K562 (cell line): ENCODE data around the gene ERAL1. TPM values are rescaled to one million over a fixed set of nuclear protein-coding genes. Genes with fewer than 3 reads are reported as not detected.
A peak's percentile ranks its signal among the peaks of the same experiment; 100 is the strongest.

Source experiments
- CREB1 ChIP-seq, 2 experiments: sonication (generic) in 1 of 2; formaldehyde crosslinking in 1 of 2; IDR thresholded peaks; 2 replicates each; pipeline versions ENCODE4 v1.6.1 to v1.8.0; 2012 to 2022; ENCODE audit warnings: inconsistent platforms in 1 of 2, mild to moderate bottlenecking in 1 of 2, missing genetic modification reagents in 1 of 2, moderate library complexity in 1 of 2
- NFRKB ChIP-seq: fragments of 450-650 bp; IDR thresholded peaks from 2 replicates; pipeline ENCODE4 v1.6.1; 2016; ENCODE audit warnings: low read depth
- PHF20 ChIP-seq: fragments of 450-650 bp; IDR thresholded peaks from 2 replicates; pipeline ENCODE4 v1.6.1; 2018; ENCODE audit not compliant: partially characterized antibody
- RFX5 ChIP-seq: IDR thresholded peaks from 2 replicates; pipeline ENCODE4 v1.6.1; 2011; ENCODE audit warnings: low read depth, mild to moderate bottlenecking, improper control_type of control experiment, low read length
- SAFB2 ChIP-seq: fragments of 200-400 bp; formaldehyde crosslinking; IDR thresholded peaks from 2 replicates; pipeline ENCODE4 v1.6.1; 2018; ENCODE audit warnings: borderline replicate concordance, low read length, low read depth, moderate library complexity; ENCODE audit not compliant: severe bottlenecking
- SMC3 ChIP-seq: conservative IDR thresholded peaks from 2 replicates; pipeline ENCODE4 v1.6.1; 2011; ENCODE audit warnings: low read depth, low read length, improper control_type of control experiment; ENCODE audit not compliant: insufficient read depth
- SRF ChIP-seq, 2 experiments: fragments of 250-450, 450-650 bp in 1 of 2; sonication (Bioruptor Pico) in 1 of 2; sonication (generic) in 1 of 2; formaldehyde crosslinking; IDR thresholded peaks; 2 replicates each; pipeline versions ENCODE4 v1.5.0 to v1.5.1; 2020 to 2022; ENCODE audit warnings: mild to moderate bottlenecking in 1 of 2, missing genetic modification reagents in 1 of 2
- U2AF1 ChIP-seq: fragments of 200-400 bp; formaldehyde crosslinking; optimal IDR thresholded peaks from 2 replicates; pipeline ENCODE3; 2017; ENCODE audit warnings: mild to moderate bottlenecking, low read depth, low read length, moderate library complexity
- WHSC1 ChIP-seq: IDR thresholded peaks from one replicate; pipeline ENCODE4 v1.6.1; 2012; ENCODE audit warnings: low read length, control low read depth, inconsistent platforms
- ZFP36 ChIP-seq: fragments of 150-350 bp; IDR thresholded peaks from 2 replicates; pipeline ENCODE4 v1.6.1; 2018; ENCODE audit warnings: low read length, low read depth; ENCODE audit not compliant: partially characterized antibody
- ZNF347 ChIP-seq: fragments of 450-650 bp; formaldehyde crosslinking; IDR thresholded peaks from 2 replicates; pipeline ENCODE4 v1.4.0; 2020; ENCODE audit warnings: low read depth, mild to moderate bottlenecking, moderate library complexity
- polyA plus RNA-seq, 8 experiments: library from polyadenylated mRNA; depleted of rRNA in 4 of 8; stranded (reverse) in 5 of 8; unstranded in 3 of 8; fragments of >200 nt; fragmentation: Nextera tagmentation in 2 of 8; fragmentation: Illumina TruSeq in 1 of 8; extraction: Ambion mirVana in 2 of 8; extraction: Trizol in 1 of 8; gene quantifications; 2 replicates each; pipeline versions ENCODE4 v1.2.1 to v1.2.3, GENCODE V29; 2011 to 2014; ENCODE audit warnings: inconsistent platforms in 1 of 8, missing spikeins in 1 of 8
- total RNA-seq, 7 experiments: library from RNA; depleted of rRNA in 6 of 7; stranded (reverse); fragments of >200 nt in 6 of 7; fragmentation: Illumina TruSeq in 2 of 7; extraction: Trizol in 2 of 7; gene quantifications; 2 replicates each; pipeline versions ENCODE4 v1.2.1 to v1.2.3, GENCODE V29; 2011 to 2021; ENCODE audit warnings: low replicate concordance in 1 of 7
- TF ChIP-seq, protein P1 (sequence below): fragments of 450-650 bp; formaldehyde crosslinking; IDR thresholded peaks from 2 replicates; pipeline ENCODE4 v1.4.0; 2020; ENCODE audit warnings: mild to moderate bottlenecking
- TF ChIP-seq, protein P2 (sequence below): fragments of 250-450 bp; sonication (Bioruptor Pico); IDR thresholded peaks from 2 replicates; pipeline ENCODE4 v1.4.0; 2020; ENCODE audit warnings: mild to moderate bottlenecking, moderate library complexity, borderline replicate concordance
- TF ChIP-seq, protein P3 (sequence below): fragments of 250-450 bp; sonication (Bioruptor Pico); IDR thresholded peaks from 2 replicates; pipeline ENCODE4 v1.8.0; 2021; ENCODE audit warnings: borderline replicate concordance, mild to moderate bottlenecking, moderate library complexity; ENCODE audit not compliant: poor library complexity, severe bottlenecking
- TF ChIP-seq, protein P4 (sequence below): fragments of 200-400 bp; formaldehyde crosslinking; IDR thresholded peaks from 2 replicates; pipeline ENCODE4 v1.6.1; 2017; ENCODE audit warnings: mild to moderate bottlenecking, low read depth, low read length, moderate library complexity

Gene ERAL1
- total and polyA plus RNA-seq, 9 of the 15 experiments (the other 6 are each of a cell fraction or from before 2014, with no cell fraction given): 37.5 to 351 (median 106) TPM

DNA sequence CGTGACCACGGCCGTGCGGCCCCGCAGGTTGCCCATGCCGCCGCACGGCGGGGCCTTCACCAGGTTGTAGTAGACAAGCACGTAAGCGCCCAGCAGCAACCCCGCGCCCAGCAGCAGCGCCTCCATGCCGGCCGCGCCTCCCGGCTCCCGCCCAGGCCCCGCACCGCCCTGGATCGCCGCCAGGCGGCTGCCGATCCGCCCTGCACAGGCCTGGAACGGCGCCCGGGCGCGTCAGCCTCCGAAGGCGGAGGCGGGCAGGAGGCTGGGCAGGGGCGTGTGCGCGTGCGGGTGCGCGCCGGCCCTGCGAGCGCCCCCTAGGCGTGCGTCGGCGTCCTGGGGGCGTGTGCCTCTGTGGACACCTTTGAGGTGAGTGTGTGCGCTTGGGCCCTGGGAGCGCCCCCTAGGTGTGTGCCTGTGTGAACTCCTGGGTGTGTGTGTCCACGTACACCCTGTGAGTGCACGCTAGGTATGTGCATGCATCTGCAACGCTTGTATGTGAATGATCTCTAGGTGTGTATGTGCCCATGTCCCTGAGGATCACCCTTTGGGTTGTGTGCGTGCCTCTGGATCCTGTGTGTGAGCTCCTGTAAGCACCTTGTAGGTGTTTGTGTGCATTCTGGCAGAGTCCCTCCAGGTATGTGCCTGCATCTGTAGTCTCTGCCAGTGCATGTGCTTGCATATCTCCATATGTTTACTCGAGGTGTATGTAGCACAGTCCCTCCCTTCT, 48.2 kb downstream of the ERAL1 start, which contains the start of gene DHRS13 (continued):
- peak; percentile 89; the same call in 1 of the 2 replicates for TF ChIP-seq CREB1 (IDR thresholded peaks at IDR 0.05)
- peak; percentile 88 for TF ChIP-seq CREB1 (CRISPR knock-in tag; IDR thresholded peaks at IDR 0.05)
- TF ChIP-seq, protein P1, sequence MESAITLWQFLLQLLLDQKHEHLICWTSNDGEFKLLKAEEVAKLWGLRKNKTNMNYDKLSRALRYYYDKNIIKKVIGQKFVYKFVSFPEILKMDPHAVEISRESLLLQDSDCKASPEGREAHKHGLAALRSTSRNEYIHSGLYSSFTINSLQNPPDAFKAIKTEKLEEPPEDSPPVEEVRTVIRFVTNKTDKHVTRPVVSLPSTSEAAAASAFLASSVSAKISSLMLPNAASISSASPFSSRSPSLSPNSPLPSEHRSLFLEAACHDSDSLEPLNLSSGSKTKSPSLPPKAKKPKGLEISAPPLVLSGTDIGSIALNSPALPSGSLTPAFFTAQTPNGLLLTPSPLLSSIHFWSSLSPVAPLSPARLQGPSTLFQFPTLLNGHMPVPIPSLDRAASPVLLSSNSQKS (CRISPR knock-in tag): no peak
- TF ChIP-seq U2AF1: no peak
- TF ChIP-seq, protein P2, sequence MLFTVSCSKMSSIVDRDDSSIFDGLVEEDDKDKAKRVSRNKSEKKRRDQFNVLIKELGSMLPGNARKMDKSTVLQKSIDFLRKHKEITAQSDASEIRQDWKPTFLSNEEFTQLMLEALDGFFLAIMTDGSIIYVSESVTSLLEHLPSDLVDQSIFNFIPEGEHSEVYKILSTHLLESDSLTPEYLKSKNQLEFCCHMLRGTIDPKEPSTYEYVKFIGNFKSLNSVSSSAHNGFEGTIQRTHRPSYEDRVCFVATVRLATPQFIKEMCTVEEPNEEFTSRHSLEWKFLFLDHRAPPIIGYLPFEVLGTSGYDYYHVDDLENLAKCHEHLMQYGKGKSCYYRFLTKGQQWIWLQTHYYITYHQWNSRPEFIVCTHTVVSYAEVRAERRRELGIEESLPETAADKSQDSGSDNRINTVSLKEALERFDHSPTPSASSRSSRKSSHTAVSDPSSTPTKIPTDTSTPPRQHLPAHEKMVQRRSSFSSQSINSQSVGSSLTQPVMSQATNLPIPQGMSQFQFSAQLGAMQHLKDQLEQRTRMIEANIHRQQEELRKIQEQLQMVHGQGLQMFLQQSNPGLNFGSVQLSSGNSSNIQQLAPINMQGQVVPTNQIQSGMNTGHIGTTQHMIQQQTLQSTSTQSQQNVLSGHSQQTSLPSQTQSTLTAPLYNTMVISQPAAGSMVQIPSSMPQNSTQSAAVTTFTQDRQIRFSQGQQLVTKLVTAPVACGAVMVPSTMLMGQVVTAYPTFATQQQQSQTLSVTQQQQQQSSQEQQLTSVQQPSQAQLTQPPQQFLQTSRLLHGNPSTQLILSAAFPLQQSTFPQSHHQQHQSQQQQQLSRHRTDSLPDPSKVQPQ (CRISPR knock-in tag): no peak
- TF ChIP-seq PHF20: peak; percentile 27
- TF ChIP-seq ZFP36: no peak
- TF ChIP-seq RFX5: no peak
- TF ChIP-seq, protein P3, sequence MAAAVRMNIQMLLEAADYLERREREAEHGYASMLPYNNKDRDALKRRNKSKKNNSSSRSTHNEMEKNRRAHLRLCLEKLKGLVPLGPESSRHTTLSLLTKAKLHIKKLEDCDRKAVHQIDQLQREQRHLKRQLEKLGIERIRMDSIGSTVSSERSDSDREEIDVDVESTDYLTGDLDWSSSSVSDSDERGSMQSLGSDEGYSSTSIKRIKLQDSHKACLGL (CRISPR knock-in tag): peak; percentile 53
- no peak for TF ChIP-seq SAFB2
- TF ChIP-seq, protein P4, sequence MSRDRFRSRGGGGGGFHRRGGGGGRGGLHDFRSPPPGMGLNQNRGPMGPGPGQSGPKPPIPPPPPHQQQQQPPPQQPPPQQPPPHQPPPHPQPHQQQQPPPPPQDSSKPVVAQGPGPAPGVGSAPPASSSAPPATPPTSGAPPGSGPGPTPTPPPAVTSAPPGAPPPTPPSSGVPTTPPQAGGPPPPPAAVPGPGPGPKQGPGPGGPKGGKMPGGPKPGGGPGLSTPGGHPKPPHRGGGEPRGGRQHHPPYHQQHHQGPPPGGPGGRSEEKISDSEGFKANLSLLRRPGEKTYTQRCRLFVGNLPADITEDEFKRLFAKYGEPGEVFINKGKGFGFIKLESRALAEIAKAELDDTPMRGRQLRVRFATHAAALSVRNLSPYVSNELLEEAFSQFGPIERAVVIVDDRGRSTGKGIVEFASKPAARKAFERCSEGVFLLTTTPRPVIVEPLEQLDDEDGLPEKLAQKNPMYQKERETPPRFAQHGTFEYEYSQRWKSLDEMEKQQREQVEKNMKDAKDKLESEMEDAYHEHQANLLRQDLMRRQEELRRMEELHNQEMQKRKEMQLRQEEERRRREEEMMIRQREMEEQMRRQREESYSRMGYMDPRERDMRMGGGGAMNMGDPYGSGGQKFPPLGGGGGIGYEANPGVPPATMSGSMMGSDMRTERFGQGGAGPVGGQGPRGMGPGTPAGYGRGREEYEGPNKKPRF: no peak
- no peak for TF ChIP-seq SRF (CRISPR knock-in tag; IDR thresholded peaks at IDR 0.05)
- peak; percentile 82 for TF ChIP-seq SMC3
- no peak for TF ChIP-seq ZNF347
- TF ChIP-seq WHSC1: no peak
- no peak for TF ChIP-seq NFRKB
